ENCODE data around the gene MORC4. TPM values are rescaled to one million over a fixed set of nuclear protein-coding genes. Genes with fewer than 3 reads are reported as not detected.

MORC4 gene
- total RNA-seq, 1 experiment from 2014 or later: 12.5 TPM

DNA sequence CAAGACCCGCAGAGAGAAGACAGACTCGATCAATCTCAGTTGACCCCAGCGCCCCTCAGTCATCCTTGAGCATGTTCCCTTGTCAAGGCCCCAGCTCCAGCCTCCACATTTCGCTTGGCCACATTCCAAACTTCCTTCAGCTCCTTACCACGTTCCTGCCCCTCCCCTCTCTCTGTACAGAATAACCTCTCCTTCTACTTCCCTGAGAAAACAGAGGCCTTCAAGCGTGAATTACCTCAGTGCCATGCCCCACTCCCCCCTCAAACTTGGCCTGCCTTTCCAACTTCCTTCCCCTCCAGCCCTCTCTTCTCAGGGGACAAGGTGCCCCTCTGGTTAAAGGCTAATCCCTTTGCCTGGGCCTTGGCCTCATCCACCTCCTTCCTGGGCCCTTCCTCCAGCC lies 93.7 kb downstream of the MORC4 start:
- DNase-seq (ENCODE audit: low read depth): no peak

DNA sequence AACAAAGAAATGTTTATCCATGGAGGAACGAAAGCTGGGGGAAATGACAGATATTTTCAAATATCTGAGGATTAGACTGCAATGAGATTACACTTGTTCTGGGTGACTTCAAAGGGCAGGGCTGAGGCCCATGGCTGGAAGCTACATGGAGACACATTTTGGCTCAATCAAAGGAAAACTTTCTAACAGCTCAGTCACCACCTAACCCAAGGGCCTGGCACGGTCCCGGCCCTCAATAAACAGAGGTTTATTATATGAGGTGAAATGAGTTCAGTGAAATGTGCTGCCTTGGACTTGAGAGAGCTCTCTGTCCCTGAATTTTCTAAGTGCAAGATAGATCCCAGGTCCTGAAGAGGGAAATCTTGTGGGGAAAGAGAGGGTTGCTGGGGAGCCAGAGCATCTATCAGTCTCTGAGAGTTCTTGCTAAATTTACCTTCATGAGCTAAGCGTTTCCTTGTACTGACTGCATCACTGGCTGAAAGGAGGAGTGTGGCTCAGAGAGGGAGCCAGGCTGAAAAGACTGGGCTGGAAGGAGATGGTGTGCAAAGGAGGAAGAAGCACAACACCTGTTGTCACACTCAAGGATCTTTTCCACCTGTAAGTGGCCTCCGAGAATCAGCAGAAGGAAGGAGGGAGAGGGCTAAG lies 94.8 kb downstream of the MORC4 start:
- no peak for DNase-seq (ENCODE audit: low read depth)

DNA sequence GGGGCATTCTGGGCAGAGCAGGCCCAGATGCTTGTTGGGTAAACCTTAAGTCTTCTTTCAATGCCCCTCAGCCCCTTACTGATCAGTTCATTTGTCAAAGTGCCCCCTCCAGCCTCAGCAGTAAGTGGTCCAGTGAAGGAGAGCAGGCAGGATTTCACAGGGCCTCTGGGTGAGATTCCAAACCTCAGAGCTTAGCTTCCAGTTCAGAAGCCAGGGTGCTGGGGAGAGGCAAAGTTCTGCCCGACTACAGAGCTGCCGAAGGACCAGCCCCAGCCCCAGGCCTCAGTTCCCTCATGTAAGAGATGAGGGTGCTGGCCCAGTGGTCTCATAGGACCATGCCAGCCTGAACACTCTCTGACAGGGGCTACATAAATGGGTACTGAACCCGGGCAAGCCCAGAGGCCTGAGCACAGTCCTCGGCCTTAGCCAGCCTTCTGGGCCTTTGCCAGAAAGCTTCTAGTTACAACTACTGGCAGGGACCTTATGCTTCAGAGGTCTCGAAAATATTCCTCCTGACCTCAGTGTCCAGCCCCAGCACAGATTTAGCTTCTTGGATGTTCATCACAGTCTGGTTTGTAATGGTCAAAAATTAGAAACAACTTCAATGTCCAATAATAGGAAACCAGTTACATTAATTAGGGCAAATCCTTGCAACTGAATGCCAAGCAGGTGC lies 96.0 kb downstream of the MORC4 start:
- DNase-seq (ENCODE audit: low read depth): no peak

DNA sequence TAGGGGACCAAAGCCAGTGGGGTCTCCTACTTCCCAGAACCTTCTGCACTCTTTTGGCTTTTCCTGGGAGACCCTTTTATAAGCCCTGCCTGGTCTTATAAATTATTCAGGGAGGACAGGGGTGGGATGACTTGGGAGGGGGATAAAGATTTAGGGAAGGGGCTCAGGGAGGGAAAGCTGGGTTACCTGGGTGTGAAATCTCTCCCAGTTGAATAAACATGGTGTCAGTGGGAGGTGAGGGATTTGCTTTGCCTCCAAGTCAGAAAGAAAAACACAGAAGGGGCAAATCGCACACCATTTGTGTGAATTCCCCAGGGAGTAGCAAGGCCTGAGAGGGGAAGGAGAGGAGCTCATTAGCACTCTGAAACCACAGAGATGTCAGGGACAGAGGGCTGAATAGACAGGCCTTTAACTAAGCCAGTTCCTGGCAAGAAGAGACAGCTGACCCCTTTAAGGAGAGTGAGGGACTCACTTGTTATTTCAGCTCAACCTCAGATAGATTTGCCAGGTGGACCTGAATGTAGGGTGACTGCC lies 96.7 kb downstream of the MORC4 start, which contains the start of gene RIPPLY1:
TSS of gene RIPPLY1 (minus strand) at position 51 of the 534 bp plus-strand sequence. CDS start 54 bp downstream, outside the sequence.
- DNase-seq (ENCODE audit: low read depth): no peak

DNA sequence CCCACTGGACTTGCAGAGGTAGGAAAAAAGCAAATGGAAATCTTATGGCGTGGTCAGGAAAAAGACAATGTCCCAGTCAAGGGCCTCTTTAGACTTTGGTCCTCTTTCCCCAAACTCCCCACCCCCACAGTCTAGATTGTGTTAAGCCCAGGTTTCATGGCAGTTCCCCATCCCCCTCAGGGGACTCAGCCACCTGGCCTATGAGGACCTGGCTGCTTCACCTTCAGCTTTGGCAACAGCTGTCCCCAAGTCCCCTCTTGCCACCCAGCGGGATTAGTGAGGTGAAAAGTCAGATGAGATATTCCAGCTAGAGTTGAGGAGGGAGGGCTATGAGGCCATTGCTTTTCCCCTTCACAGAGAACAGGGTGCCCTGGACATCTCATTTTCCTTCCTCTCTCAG lies 97.3 kb downstream of the MORC4 start:
- DNase-seq (ENCODE audit: low read depth): no peak

DNA sequence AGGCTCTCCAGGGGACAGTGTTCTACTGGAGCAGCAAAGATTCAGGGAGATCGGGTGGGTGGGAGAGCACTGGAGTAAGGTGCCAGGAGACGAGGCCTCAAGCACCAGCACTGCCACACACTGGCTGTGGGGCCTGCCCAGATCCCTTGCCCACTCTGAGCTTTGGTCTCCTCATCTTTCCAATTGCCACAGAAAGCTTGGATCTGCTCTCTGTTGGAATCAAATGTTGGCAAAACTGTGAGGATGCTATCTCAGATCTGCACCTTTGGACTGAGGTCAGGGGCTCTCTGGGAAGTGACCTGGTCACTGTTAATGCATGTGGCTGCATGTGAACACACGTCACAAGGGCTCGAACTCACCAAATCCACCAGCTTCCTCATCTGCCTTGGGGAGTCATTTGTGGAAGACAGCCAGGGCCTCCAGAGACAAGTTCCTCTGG lies 98.2 kb downstream of the MORC4 start:
- no peak for DNase-seq (ENCODE audit: low read depth)

DNA sequence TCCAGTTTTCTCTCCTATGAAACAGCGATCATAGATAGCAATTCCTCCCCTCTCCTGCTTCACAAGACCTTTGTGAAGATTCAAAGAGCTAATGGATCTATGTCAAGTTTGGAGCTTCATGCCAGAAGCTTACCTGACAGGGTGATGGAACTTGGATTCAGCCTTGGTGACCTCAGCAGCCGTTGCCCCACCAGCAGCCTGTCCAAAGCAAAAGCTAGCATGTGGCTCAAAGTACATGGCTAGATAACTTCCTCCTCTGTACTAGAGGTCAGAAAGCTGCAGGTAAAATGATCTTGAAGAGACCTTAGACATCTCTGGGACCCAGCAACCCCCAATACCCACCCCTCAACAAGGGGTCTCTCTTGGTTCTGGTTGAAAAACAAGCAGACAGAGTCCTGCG lies 98.7 kb downstream of the MORC4 start:
- DNase-seq (ENCODE audit: low read depth): no peak

DNA sequence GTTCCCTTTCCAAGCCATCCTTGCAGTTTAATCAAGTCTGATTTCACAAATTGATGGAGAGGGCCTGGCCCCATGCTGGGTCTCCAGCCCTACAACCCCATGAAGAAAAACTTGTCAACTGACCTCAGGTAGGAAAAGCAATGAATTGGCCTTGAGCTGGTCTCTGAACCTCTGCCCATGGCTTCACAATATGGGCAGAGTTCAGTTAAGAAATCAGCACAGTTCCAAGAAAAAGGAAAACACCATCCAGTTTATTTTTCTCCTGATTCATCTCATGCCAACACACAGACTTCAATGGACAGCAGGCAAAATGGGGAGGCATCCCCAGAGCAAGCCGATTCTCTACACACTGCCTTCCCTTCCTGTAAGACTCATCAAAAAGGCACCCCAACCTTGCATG lies 100.2 kb downstream of the MORC4 start:
- DNase-seq (ENCODE audit: low read depth): peak; percentile 52

DNA sequence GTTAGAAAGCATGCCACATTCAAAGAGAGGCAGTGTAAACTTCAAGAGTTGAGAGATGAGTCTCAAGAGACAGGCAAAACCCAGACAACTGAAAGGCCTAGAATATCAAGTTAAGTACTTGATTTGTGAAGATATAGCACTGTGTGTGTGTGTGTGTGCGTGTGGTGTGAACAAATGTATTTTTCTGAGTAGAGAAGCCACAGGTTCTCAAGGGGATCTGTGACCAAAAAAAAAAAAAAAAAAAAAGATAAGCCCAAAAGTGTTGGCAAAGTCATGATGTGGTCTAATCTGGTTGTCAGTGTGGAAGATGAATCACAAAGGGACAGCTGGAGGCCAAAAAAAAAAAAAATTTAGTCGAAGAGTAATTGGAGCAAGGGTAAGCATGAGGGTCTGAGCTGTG lies 100.7 kb downstream of the MORC4 start:
- DNase-seq (ENCODE audit: low read depth): peak; percentile 43

DNA sequence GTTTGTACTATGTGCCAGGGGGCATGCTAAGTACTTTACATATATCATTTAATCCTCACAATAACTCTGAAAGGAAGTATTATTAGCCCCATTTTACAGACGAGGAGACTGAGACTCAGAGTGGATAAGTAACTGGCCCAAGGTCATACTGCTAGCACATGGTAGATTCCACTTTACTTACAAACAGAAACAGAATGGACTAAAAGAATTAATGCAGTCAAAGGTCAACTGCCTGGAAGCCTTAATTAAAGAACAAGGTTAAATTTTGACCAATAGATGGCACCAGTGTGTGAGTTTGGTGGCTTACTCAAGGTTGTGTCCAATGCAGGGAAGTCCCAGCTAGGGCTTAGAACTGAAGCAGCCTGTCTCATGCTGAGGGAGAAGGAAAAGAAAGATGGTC lies 101.5 kb downstream of the MORC4 start:
- DNase-seq (ENCODE audit: low read depth): peak; percentile 71

DNA sequence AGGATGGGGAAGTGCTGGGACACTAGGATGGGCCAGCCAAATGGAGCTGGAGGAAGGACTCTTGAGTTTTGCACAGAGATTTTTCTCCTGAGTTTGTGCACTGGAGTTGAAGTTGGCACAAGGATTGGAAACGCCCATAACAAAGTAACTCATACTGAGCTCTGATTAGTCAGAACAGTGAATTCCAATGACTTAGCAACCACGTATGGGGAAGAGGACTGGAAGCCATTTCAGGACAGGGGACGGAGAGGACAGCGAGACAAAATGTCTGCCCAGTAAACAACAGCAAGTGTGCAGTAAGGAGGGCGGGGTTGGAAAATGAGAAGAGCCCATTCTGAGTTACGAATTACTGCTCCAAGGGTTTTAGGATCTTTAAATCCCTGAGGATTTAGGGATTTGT lies 102.8 kb downstream of the MORC4 start:
- DNase-seq (ENCODE audit: low read depth): peak; percentile 65

DNA sequence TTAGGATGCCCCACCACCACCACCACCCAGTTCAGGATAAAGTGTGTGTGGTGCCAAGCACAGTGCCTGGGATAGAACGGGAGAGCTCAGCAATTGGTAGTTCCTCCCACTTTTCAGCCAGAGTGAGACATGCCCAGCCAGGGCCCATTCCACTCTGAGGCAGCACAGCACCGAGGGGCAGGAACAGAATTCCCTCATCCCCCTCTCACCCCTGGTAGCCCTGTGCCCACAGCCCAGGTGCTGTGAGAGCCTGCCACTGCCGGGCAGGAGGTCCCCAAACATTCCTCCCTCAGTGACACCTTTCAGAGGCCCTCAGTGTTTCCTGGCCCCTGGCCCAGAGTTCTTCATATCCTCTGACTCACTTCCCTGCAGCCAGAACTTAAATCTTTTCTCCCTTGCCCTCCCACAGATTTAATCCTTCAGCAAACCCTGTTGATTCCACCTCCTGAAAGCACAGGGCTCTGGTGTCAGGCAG lies 105.0 kb downstream of the MORC4 start:
- peak; percentile 95 for DNase-seq (ENCODE audit: low read depth)

DNA sequence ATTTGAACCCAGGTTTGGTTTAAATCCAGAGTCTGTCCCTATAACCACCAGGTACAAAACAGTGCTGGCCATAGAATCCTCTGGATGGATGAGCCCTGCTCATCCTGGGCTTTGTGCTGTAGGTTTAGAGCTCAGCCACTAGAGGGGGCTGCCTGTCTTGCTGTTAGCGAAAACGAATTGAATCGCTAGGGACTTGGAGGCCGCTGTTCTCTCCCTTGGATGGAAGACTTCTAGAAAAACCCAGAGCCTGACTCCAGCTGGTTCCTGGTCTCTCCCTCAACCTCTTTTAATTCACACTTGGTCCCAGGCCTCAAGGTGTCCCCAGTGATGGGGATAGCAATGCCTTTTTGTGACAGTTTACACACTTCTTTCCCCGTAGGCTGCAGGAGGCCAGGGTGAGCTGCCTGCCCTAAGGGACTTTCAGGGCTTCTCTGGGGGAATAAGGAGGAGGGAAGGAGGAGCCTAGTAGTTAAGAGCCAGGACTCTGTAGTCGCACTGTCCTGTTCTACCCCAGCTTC lies 105.6 kb downstream of the MORC4 start:
- DNase-seq (ENCODE audit: low read depth): peak; percentile 77

DNA sequence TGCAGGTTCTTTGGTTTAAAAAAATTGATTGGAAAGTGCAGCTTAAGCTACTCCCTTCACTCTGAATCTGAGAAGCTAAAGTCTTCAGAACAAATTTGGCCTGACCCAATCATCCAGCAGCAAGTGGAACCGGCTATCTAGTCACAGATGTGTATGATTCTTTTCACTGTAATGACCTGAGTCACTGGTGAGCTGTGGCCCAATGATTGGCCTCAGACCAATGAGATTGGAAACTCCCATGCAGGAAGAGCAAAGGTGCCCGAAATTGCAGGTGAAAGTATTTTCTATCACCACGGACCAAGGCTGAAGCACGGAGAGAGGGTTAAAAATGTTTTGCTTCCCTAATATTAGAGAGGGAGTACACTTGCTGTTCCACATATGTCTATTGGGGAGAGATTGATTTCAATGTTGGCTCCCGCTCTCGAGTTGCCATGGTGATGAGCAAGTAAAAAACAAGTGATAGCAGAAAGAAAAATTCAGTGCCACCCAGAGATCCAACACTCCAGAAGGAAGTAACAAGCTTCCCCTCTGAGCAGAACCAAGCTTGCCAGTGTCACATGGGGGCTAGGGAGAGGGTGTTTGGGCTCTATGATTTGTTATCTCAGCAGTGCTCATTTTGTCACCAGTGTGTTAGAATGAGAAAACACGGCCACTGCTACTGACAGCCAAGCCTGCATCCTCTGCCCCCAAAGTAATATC lies 108.1 kb downstream of the MORC4 start:
- DNase-seq (ENCODE audit: low read depth): peak; percentile 14

Other genes starting within 250 kb of the MORC4 start
- 5.1 and 9.5 TPM in 2 replicates for gene TBC1D8B, start 197.5 kb downstream of the MORC4 start, total RNA-seq (2014; rRNA removed; shearing (Covaris generic))
- gene RIPPLY1, start 96.9 kb downstream of the MORC4 start, total RNA-seq (2014; rRNA removed; shearing (Covaris generic)): not detected in 2 replicates
- gene CLDN2, start 79.8 kb downstream of the MORC4 start, total RNA-seq (2014; rRNA removed; shearing (Covaris generic)): not detected in 2 replicates
- 10.4 and 11.3 TPM in 2 replicates for gene RBM41, start 118.6 kb upstream of the MORC4 start, total RNA-seq (2014; rRNA removed; shearing (Covaris generic))
- gene NUP62CL, start 206.2 kb upstream of the MORC4 start, total RNA-seq (2014; rRNA removed; shearing (Covaris generic)): not detected in 2 replicates
- gene DNAAF6, start 206.4 kb upstream of the MORC4 start, total RNA-seq (2014; rRNA removed; shearing (Covaris generic)): 0.10 TPM in 1 of 2 replicates, not detected in the other